Naive thymus-derived CD4-positive, alpha-beta T cell (primary cell): ENCODE measurements around the gene TRAF4. TPM values are rescaled to one million over a fixed set of nuclear protein-coding genes. Genes with fewer than 3 reads are reported as not detected.
"Not testable (repeated sequence)": the region's sequence is repeated elsewhere in the genome, so short reads cannot be mapped to it uniquely, and the experiment has no call there.

Source experiments
- ATAC-seq: fragments of 150-1000 bp; cut with Tn5 transposase; 2 replicates; pipeline ENCODE4 v1.10.0; 2021; ENCODE audit warnings: mild to moderate bottlenecking, moderate library complexity
- CTCF ChIA-PET: fragments of 350-600 bp; sonication (Branson Sonifier 250); formaldehyde crosslinking; loops from one replicate; lab custom pipeline; 2021; ENCODE audit warnings: antibody characterized with exemption; lab: Charles Lee
- POLR2A ChIA-PET: fragments of 350-600 bp; sonication (Branson Sonifier 250); formaldehyde crosslinking; loops from one replicate; lab custom pipeline; 2021; ENCODE audit warnings: antibody characterized with exemption, inconsistent platforms; lab: Charles Lee
- DNase-seq, 9 donors: peaks; one replicate each; pipeline versions ENCODE4 v3.0.0 to v3.0.0-alpha.2; 2020 to 2022; ENCODE audit warnings: mixed read lengths in 1 of 9
- H3K27ac ChIP-seq: one replicate; pipeline ENCODE4 v1.7.0; 2013; ENCODE audit warnings: mild to moderate bottlenecking, low read depth, low read length, moderate library complexity
- H3K27me3 ChIP-seq, 2 donors: one replicate each; pipeline ENCODE4 v1.7.0; 2013; ENCODE audit warnings: low read length in 2 of 2, mild to moderate bottlenecking in 2 of 2, moderate library complexity in 2 of 2; ENCODE audit not compliant: control insufficient read depth in 2 of 2, insufficient read depth in 2 of 2
- H3K36me3 ChIP-seq, 3 experiments: 1 replicate in 2 of 3; 2 replicates in 1 of 3; pipeline ENCODE4 v1.7.0; 2013; ENCODE audit warnings: low read length in 3 of 3, mild to moderate bottlenecking in 3 of 3, moderate library complexity in 1 of 3; ENCODE audit not compliant: insufficient read depth in 3 of 3, control insufficient read depth in 2 of 3
- H3K4me1 ChIP-seq, 2 donors: one replicate each; pipeline ENCODE4 v1.7.0; 2013; ENCODE audit warnings: low read length in 2 of 2, mild to moderate bottlenecking in 2 of 2, moderate library complexity in 1 of 2; ENCODE audit not compliant: control insufficient read depth in 2 of 2, insufficient read depth in 2 of 2
- H3K4me3 ChIP-seq: 2 replicates; pipeline ENCODE4 v1.7.0; 2013; ENCODE audit warnings: mild to moderate bottlenecking, low read length
- H3K9me3 ChIP-seq, 3 experiments: 1 replicate in 2 of 3; 2 replicates in 1 of 3; pipeline ENCODE4 v1.7.0; 2013; ENCODE audit warnings: low read length in 3 of 3; ENCODE audit not compliant: control insufficient read depth in 2 of 3
- H3K27ac Mint-ChIP-seq, 9 donors: one replicate each; pipeline ENCODE4 v1.8.0; 2020 to 2022; ENCODE audit warnings: mixed read lengths in 9 of 9, mild to moderate bottlenecking in 8 of 9, moderate library complexity in 5 of 9, inconsistent platforms in 2 of 9
- H3K27me3 Mint-ChIP-seq, 5 donors: one replicate each; pipeline ENCODE4 v1.8.0; 2021 to 2022; ENCODE audit warnings: mixed read lengths in 5 of 5, mild to moderate bottlenecking in 1 of 5
- H3K36me3 Mint-ChIP-seq, 5 donors: one replicate each; pipeline ENCODE4 v1.8.0; 2020 to 2022; ENCODE audit warnings: mixed read lengths in 5 of 5, mild to moderate bottlenecking in 3 of 5, inconsistent platforms in 1 of 5
- H3K4me1 Mint-ChIP-seq, 7 donors: one replicate each; pipeline ENCODE4 v1.8.0; 2020 to 2022; ENCODE audit warnings: mixed read lengths in 7 of 7, mild to moderate bottlenecking in 3 of 7, inconsistent platforms in 1 of 7
- H3K4me3 Mint-ChIP-seq, 10 donors: one replicate each; pipeline ENCODE4 v1.8.0; 2020 to 2022; ENCODE audit warnings: mild to moderate bottlenecking in 10 of 10, mixed read lengths in 10 of 10, moderate library complexity in 6 of 10, inconsistent platforms in 2 of 10
- H3K9me3 Mint-ChIP-seq, 11 donors: one replicate each; pipeline ENCODE4 v1.8.0; 2020 to 2022; ENCODE audit warnings: mixed read lengths in 11 of 11, mild to moderate bottlenecking in 4 of 11, inconsistent platforms in 1 of 11, moderate library complexity in 1 of 11
- intact Hi-C, 2 donors: fragments of 100-400 bp; cut with micrococcal nuclease; formaldehyde crosslinking; loops; one replicate each; pipeline ENCODE4 v1.15.1; 2023
- polyA plus RNA-seq, 2 donors: library from polyadenylated mRNA; unstranded; fragments of 300-500 nt; fragmentation: Illumina TruSeq; gene quantifications; one replicate each; pipeline ENCODE4 v1.2.3, GENCODE V29; 2021
- total RNA-seq, 6 experiments: library from RNA in 5 of 6; stranded (reverse) in 5 of 6; gene quantifications; 1 replicate in 5 of 6; 2 replicates in 1 of 6; pipeline ENCODE4 v1.2.3 and lab custom pipeline; 2021 to 2026

TRAF4 gene
- total and polyA plus RNA-seq, 7 experiments from 2014 or later = 1.3 to 228 (median 25.6) TPM

DNA sequence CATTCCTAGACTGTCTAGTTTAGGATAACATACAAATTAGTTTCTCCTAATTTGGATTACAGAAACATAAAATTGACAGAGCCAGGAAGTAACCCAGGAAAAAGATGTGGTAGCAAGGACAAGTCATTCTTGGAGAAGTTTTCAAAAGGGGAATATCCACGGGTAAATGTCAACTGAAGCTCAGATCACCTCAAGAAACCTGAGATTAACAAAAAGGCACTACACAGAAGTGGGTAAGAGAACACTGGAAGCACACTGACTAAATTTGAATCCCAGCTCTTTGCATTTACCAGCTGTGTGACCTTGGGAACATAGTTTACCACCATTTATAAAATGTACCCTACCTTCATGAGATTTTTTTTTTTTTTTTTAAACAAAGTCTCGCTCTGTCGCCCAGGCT, 39.4 kb downstream of the TRAF4 start:
- no peak for DNase-seq
- Histone ChIP-seq H3K4me3 (no peak overlapping the region), H3K27ac (no peak overlapping the region), H3K9me3 (no peaks in the 10 kb centered on the region), H3K36me3 (no peaks in the 10 kb centered on the region), H3K4me1 (peaks cover 0 to 2% of the 10 kb centered on the region in 2 donors), H3K27me3 (no peaks in the 10 kb centered on the region)
- H3K27ac Mint-ChIP-seq = peak overlapping the region in 5 of 9 donors; percentile 10 to 74 (median 64)
- intact Hi-C loops = no loop called here
- H3K36me3 Mint-ChIP-seq = peaks cover 0 to 22% (median 6%) of the 10 kb centered on the region in 5 donors
- no peak overlapping the region for H3K4me3 Mint-ChIP-seq
- no peaks in the 10 kb centered on the region for H3K27me3 Mint-ChIP-seq
- POLR2A ChIA-PET = no interaction called here
- peaks cover 11 to 27% (median 18%) of the 10 kb centered on the region in 7 donors for H3K4me1 Mint-ChIP-seq
- no peak for ATAC-seq
- no peaks in the 10 kb centered on the region for H3K9me3 Mint-ChIP-seq
- CTCF ChIA-PET = interaction anchor here (1.0 to 1.6 kb wide), 2 partner anchors 17 to 18 kb away, joined by 3 to 7 read pairs; no protein-coding TSS in a partner anchor

DNA sequence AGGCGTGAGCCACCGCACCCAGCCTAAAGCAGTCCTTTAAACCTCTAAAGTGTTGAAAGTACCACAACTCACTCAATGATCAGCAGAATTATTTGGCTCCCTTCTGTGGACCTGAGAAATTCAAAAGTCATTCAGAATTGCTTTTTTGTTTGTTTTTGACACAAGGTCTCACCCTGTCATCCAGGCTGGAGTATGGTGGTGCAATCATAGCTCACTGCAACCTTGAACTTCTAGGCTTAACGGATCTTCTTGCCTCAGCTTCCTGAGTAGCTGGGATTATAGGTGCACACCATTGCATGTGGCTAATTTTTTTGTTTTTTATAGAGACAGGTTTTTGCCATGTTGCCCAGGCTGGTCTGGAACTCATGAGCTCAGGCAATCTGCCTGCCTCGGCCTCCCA, 44.3 kb downstream of the TRAF4 start:
- H3K36me3 Mint-ChIP-seq = peaks cover 0 to 8% (median 0%) of the 10 kb centered on the region in 5 donors
- ATAC-seq (no peak), DNase-seq (no peak)
- Histone ChIP-seq H3K4me1 (peaks cover 0 to 6% of the 10 kb centered on the region in 2 donors), H3K4me3 (no peak overlapping the region), H3K9me3 (no peaks in the 10 kb centered on the region), H3K27me3 (no peaks in the 10 kb centered on the region), H3K36me3 (no peaks in the 10 kb centered on the region), H3K27ac (no peak overlapping the region)
- ChIA-PET POLR2A (no interaction called here), CTCF (interaction anchor here (0.8 kb wide), 1 partner anchor 23 kb away, joined by 3 read pairs; no protein-coding TSS in a partner anchor)
- no peaks in the 10 kb centered on the region for H3K9me3 Mint-ChIP-seq
- H3K27me3 Mint-ChIP-seq = no peaks in the 10 kb centered on the region
- peak overlapping the region in 1 of 9 donors; percentile 17 for H3K27ac Mint-ChIP-seq
- no peak overlapping the region for H3K4me3 Mint-ChIP-seq
- H3K4me1 Mint-ChIP-seq = peaks cover 6 to 35% (median 22%) of the 10 kb centered on the region in 7 donors
- intact Hi-C loops = no loop called here

- no peaks in the 10 kb centered on the region for H3K36me3 ChIP-seq
- H3K4me3 ChIP-seq = no peak overlapping the region
- ChIA-PET POLR2A (interaction anchor here (0.6 to 0.7 kb wide), 2 partner anchors 113 to 430 kb away, joined by 3 read pairs; no protein-coding TSS in a partner anchor), CTCF (no interaction called here)
- peaks cover 0 to 6% of the 10 kb centered on the region in 2 donors for H3K4me1 ChIP-seq
- no peak for DNase-seq
- H3K9me3 ChIP-seq = no peaks in the 10 kb centered on the region
- Mint-ChIP-seq H3K27ac (peak overlapping the region in 3 of 9 donors; percentile 25 to 61 (median 55)), H3K27me3 (no peaks in the 10 kb centered on the region), H3K9me3 (no peaks in the 10 kb centered on the region), H3K4me3 (no peak overlapping the region), H3K4me1 (peaks cover 19 to 44% (median 41%) of the 10 kb centered on the region in 7 donors), H3K36me3 (peaks cover 0 to 6% (median 0%) of the 10 kb centered on the region in 5 donors)
- H3K27ac ChIP-seq = no peak overlapping the region
- intact Hi-C loops = no loop called here
- H3K27me3 ChIP-seq = no peaks in the 10 kb centered on the region
- no peak for ATAC-seq
Measured at GRCh38 chr17:28792877-28793661, 49.3 kb downstream of the TRAF4 start.

DNA sequence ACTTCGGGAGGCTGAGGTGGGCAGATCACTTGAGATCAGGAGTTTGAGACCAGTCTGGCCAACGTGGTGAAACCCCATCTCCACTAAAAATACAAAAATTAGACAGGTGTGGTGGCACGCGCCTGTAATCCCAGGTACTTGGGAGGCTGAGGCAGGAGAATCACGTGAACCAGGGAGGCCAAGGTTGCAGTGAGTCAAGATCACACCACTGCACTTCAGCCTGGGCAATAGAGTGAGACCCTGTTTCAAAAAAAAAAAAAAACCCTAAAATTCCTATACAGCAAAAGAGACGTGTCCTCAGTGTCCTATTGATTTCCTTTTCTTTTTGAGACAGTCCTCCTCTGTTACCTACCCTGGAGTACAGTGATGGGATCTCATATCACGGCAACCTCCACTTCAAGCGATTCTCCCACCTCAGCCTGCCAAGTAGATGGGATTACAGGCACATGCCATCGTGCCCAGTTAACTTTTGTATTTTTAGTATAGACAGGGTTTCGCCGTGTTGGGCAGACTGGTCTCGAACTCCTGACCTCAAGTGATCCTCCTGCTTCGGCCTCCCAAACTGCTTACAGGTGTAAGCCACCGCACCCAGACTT, 51.1 kb downstream of the TRAF4 start:
- CTCF ChIA-PET, H3K4me1 ChIP-seq, H3K9me3 Mint-ChIP-seq, H3K27me3 ChIP-seq, H3K27ac ChIP-seq, DNase-seq, POLR2A ChIA-PET, H3K36me3 Mint-ChIP-seq, ATAC-seq, H3K9me3 ChIP-seq, H3K4me3 ChIP-seq, H3K27ac Mint-ChIP-seq, H3K27me3 Mint-ChIP-seq, H3K36me3 ChIP-seq, H3K4me3 Mint-ChIP-seq, intact Hi-C loops: not testable (repeated sequence)
- peaks cover 13 to 36% (median 33%) of the 10 kb centered on the region in 7 donors for H3K4me1 Mint-ChIP-seq

GRCh38 chr17:28796062-28796461, 52.3 kb downstream of the TRAF4 start:
- H3K27ac Mint-ChIP-seq = no peak overlapping the region
- H3K27ac ChIP-seq = no peak overlapping the region

More at GRCh38 chr17:28796062-28796461, 52.3 kb downstream of the TRAF4 start:
- H3K9me3 Mint-ChIP-seq = no peaks in the 10 kb centered on the region
- peaks cover 10 to 28% (median 25%) of the 10 kb centered on the region in 7 donors for H3K4me1 Mint-ChIP-seq
- ATAC-seq (no peak), DNase-seq (no peak)
- POLR2A ChIA-PET = interaction anchor here (1.2 kb wide), 1 partner anchor 15 kb away, joined by 3 read pairs; no protein-coding TSS in a partner anchor
- no peaks in the 10 kb centered on the region for H3K27me3 Mint-ChIP-seq
- H3K36me3 Mint-ChIP-seq = peaks cover 0 to 3% (median 0%) of the 10 kb centered on the region in 5 donors
- Histone ChIP-seq H3K4me1 (no peaks in the 10 kb centered on the region), H3K9me3 (no peaks in the 10 kb centered on the region), H3K4me3 (no peak overlapping the region), H3K36me3 (no peaks in the 10 kb centered on the region), H3K27me3 (no peaks in the 10 kb centered on the region)
- intact Hi-C loops = no loop called here
- CTCF ChIA-PET = no interaction called here
- H3K4me3 Mint-ChIP-seq = no peak overlapping the region
